PC-9 (cell line): Measurements from ENCODE around the gene GYPC. TPM values are rescaled to one million over a fixed set of nuclear protein-coding genes. Genes with fewer than 3 reads are reported as not detected.

Experiments used
- BruUV-seq: library from RNA; stranded (reverse); fragments of 400-500 nt; replicated peaks from 2 replicates; lab custom pipeline; 2021; lab: Mats Ljungman, UMichigan
- CTCF ChIA-PET: fragments of 300-600 bp; sonication (Branson Sonifier 250); formaldehyde crosslinking; loops from one replicate; lab custom pipeline; 2022; ENCODE audit warnings: antibody characterized with exemption; lab: Charles Lee
- POLR2A ChIA-PET: fragments of 300-600 bp; sonication (Branson Sonifier 250); formaldehyde crosslinking; loops from one replicate; lab custom pipeline; 2022; ENCODE audit warnings: antibody characterized with exemption; ENCODE audit not compliant: unreplicated experiment; lab: Charles Lee
- DNase-seq, 2 experiments: peaks; one replicate each; pipeline versions ENCODE4 v3.0.0 to v3.0.0-alpha.2; 2015 to 2022; ENCODE audit warnings: mixed read lengths in 1 of 2
- H2AFZ ChIP-seq: fragments of 200-600 bp; sonication (generic); 2 replicates; pipeline ENCODE4 v1.8.1; 2017; ENCODE audit warnings: antibody characterized with exemption
- H3F3A ChIP-seq: fragments of 200-600 bp; sonication (generic); 2 replicates; pipeline ENCODE4 v1.8.1; 2017; ENCODE audit warnings: antibody characterized with exemption, mild to moderate bottlenecking, low read depth; ENCODE audit not compliant: insufficient read depth
- H3K27ac ChIP-seq: fragments of 200-600 bp; sonication (generic); 2 replicates; pipeline ENCODE4 v1.6.1; 2016; ENCODE audit warnings: mixed run types
- H3K27me3 ChIP-seq: fragments of 200-600 bp; sonication (generic); 2 replicates; pipeline ENCODE4 v1.6.1; 2016; ENCODE audit warnings: low read depth, mixed run types; ENCODE audit not compliant: insufficient read depth
- H3K36me3 ChIP-seq: fragments of 200-600 bp; sonication (generic); 2 replicates; pipeline ENCODE4 v1.6.1; 2016; ENCODE audit warnings: low read depth, mixed run types
- H3K4me1 ChIP-seq: fragments of 200-600 bp; sonication (generic); replicated peaks from 2 replicates; pipeline ENCODE4 v1.6.1; 2016; ENCODE audit warnings: mixed run types; ENCODE audit not compliant: insufficient read depth
- H3K4me2 ChIP-seq: fragments of 200-600 bp; sonication (generic); 2 replicates; pipeline ENCODE4 v1.6.1; 2017; ENCODE audit warnings: mixed run types
- H3K4me3 ChIP-seq: fragments of 200-600 bp; sonication (generic); 2 replicates; pipeline ENCODE4 v1.6.1; 2016; ENCODE audit warnings: mixed run types
- H3K79me2 ChIP-seq: fragments of 200-600 bp; sonication (generic); 2 replicates; pipeline ENCODE4 v1.6.1; 2017; ENCODE audit warnings: low read depth, mixed run types
- H3K9me2 ChIP-seq: fragments of 200-600 bp; sonication (generic); 2 replicates; pipeline ENCODE4 v1.8.1; 2017; ENCODE audit warnings: mild to moderate bottlenecking; ENCODE audit not compliant: insufficient read depth
- H3K9me3 ChIP-seq: fragments of 200-600 bp; sonication (generic); 2 replicates; pipeline ENCODE4 v1.8.1; 2016; ENCODE audit warnings: low read depth; ENCODE audit not compliant: insufficient read depth
- H4K20me1 ChIP-seq: fragments of 200-600 bp; sonication (generic); 2 replicates; pipeline ENCODE4 v1.8.1; 2017; ENCODE audit not compliant: insufficient read depth
- CTCF ChIP-seq: fragments of 200-600 bp; sonication (generic); conservative IDR thresholded peaks from 2 replicates; pipeline ENCODE4 v1.6.1; 2017; ENCODE audit warnings: mixed run types, antibody characterized with exemption, mild to moderate bottlenecking, moderate library complexity
- EZH2 ChIP-seq: fragments of 200-600 bp; sonication (generic); IDR thresholded peaks from 2 replicates; pipeline ENCODE4 v1.8.0; 2017; ENCODE audit warnings: antibody characterized with exemption, low read depth
- intact Hi-C: fragments of 100-400 bp; cut with micrococcal nuclease; formaldehyde crosslinking; loops from one replicate; pipeline ENCODE4 v1.10.0; 2022; ENCODE audit not compliant: unreplicated experiment
- total RNA-seq: library from RNA; stranded (reverse); gene quantifications from 2 replicates; pipeline ENCODE4 v1.2.3, GENCODE V29; 2021

The GYPC gene
- total RNA-seq, 1 experiment from 2014 or later, result not detected

GRCh38 chr2:126704434-126705160 is 48.6 kb downstream of the GYPC start:
- Histone ChIP-seq H3K36me3 (no peaks in the 10 kb centered on the region), H3K27me3 (peaks cover 30% of the 10 kb centered on the region), H2AFZ (no peak overlapping the region), H3K9me2 (no peaks in the 10 kb centered on the region), H3K79me2 (no peaks in the 10 kb centered on the region), H3F3A (no peaks in the 10 kb centered on the region), H3K4me1 (no peaks in the 10 kb centered on the region), H3K4me2 (no peak overlapping the region), H3K27ac (no peak overlapping the region), H4K20me1 (no peaks in the 10 kb centered on the region), H3K4me3 (no peak overlapping the region), H3K9me3 (no peaks in the 10 kb centered on the region)
- DNase-seq, result no peak
- intact Hi-C loops, result no loop called here
- no TSS peak for BruUV-seq
- TF ChIP-seq CTCF, result no peak
- TF ChIP-seq EZH2, result no peak
- CTCF ChIA-PET, result no interaction called here
- POLR2A ChIA-PET, result no interaction called here

GRCh38 chr2:126707191-126707590 is 51.2 kb downstream of the GYPC start:
- CTCF ChIA-PET, result no interaction called here
- Histone ChIP-seq H3F3A (no peaks in the 10 kb centered on the region), H4K20me1 (no peaks in the 10 kb centered on the region), H3K27me3 (peaks cover 35% of the 10 kb centered on the region), H3K27ac (no peak overlapping the region), H3K4me3 (no peak overlapping the region), H3K4me2 (no peak overlapping the region), H3K79me2 (no peaks in the 10 kb centered on the region), H3K9me3 (no peaks in the 10 kb centered on the region), H3K4me1 (no peaks in the 10 kb centered on the region), H3K36me3 (no peaks in the 10 kb centered on the region), H2AFZ (no peak overlapping the region), H3K9me2 (no peaks in the 10 kb centered on the region)
- TF ChIP-seq EZH2 (no peak), CTCF (no peak)
- intact Hi-C loops, result no loop called here
- BruUV-seq, result no TSS peak
- POLR2A ChIA-PET, result no interaction called here
- DNase-seq, result no peak

GRCh38 chr2:126707941-126708340 is 52.0 kb downstream of the GYPC start:
- CTCF ChIA-PET, result no interaction called here
- no peak for DNase-seq
- Histone ChIP-seq H3K27ac (no peak overlapping the region), H2AFZ (no peak overlapping the region), H3K27me3 (peaks cover 28% of the 10 kb centered on the region; the same call in 1 of the 2 replicates), H3K4me1 (no peaks in the 10 kb centered on the region), H3K79me2 (no peaks in the 10 kb centered on the region), H3F3A (no peaks in the 10 kb centered on the region), H3K36me3 (no peaks in the 10 kb centered on the region), H3K9me3 (0 out of 2 replicates have a peak, but pooled peaks cover under 1% of the 10 kb centered on the region), H4K20me1 (no peaks in the 10 kb centered on the region), H3K4me3 (no peak overlapping the region), H3K9me2 (no peaks in the 10 kb centered on the region), H3K4me2 (no peak overlapping the region)
- BruUV-seq, result no TSS peak
- TF ChIP-seq CTCF (no peak), EZH2 (no peak)
- intact Hi-C loops, result no loop called here
- POLR2A ChIA-PET, result no interaction called here
